GM18861 (cell line): Measurements from ENCODE around the gene GNA15.

Source experiments
- ATAC-seq: cut with Tn5 transposase; IDR thresholded peaks from one replicate; pipeline ENCODE4 v1.9.1; 2021; ENCODE audit not compliant: unreplicated experiment

GNA15 gene

DNA sequence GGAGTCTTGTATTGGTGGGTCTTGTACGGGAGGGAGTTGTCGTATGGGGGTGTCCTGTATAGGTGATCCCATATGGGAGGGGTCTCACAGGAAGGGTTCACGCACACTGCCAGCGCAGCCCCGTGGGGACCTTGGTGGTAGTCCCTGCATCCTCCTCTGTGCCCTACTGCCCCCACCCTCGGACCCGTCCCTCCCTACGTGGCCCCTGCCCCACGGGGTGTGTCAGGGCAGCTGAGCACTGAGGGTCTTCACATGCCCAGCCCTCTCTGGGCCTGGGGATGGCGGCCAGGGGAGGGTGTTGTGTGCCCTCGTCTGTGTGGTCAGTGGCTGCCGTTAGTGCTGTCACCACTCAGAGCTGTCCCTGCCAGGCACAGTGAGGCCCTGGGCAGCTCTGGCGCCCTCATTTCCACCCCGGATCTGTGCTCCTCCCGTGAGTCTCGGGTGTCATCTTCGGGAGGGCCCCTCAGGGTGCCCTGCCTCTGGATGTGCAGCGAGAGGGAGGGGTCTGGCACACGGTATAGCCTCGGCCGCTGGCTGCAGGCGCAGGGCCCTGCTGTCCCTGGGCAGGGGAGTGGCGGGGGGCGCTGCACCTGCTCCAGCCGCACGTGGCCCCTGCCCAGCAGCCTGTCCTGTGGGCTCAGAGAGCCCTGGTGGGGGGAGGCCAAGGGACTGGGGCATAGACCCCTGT lies 16.0 kb upstream of the GNA15 start:
- ATAC-seq: no peak

DNA sequence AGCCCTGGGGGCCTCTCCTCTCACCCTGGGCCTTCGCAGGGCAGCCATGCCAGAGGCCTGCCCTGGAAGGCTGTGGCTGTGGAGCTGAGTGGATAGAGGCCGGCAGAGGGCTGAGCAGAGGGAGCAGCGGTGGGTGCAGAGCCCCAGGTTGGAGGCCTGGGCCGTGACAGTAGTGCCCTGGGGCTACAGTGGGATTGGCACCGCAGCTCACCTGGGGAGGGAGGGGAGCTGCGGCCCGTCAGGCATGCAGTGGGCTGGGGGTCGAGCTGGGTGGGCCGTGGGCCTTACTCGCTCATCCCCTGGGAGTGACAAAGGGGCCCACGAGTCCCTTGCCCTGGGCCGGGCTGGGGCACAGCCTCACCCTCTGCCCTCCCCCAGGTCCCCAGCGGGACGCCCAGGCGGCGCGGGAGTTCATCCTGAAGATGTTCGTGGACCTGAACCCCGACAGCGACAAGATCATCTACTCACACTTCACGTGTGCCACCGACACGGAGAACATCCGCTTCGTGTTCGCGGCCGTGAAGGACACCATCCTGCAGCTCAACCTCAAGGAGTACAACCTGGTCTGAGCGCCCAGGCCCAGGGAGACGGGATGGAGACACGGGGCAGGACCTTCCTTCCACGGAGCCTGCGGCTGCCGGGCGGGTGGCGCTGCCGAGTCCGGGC lies 15.1 kb upstream of the GNA15 start:
- ATAC-seq: no peak

DNA sequence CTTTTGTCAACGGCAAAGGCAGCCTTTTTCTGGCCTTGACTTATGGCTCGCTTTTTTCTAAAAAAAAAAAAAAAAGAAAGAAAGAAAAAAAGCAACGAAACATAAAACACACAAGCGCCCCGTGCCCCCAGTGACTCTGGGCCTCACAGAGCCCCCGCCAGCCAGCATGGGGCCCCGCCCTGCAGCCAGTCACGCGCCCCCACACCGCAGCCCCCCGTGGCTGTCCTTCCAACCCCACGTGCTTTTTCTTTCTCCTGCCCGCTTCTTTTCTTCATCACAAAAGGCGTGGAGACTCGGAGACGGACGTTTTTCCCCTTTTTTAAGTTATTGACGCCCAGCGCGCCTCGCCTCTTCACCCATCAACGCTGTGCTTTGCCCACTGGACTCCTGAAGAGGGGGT lies 14.4 kb upstream of the GNA15 start:
- no peak for ATAC-seq

DNA sequence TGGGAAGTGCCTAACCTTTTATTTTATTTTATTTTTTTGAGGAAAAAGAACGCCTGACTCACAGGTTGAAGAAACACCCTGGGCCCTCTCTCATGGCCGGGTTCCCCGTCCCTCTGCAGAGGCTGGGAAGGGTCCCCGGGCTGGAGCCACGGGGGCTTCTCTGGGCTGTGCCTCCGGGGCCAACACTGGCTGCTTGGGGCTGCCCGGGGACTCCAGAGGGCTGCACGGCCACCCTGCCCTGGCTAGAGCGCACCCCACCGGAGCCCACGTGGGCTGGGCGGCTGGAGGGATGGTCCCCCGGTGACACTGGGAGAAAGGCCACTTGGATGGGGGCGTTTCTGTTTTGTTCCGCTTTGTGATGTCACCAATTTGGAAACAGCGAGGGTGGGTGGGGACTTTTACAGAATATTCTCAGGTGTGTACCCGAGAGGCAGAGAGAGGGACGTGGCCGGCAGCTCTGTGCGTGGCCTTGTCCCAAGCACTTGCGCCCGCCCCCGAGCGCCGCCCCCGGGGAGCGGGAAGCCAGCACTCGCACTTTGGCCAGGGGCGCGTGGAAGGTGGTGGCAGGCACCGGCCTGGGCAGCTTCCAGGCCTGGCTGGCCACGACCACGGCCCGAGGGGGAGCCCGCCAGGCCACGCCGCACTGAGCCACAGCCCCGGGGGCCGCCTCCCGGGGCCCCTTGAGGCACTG lies 13.9 kb upstream of the GNA15 start:
- no peak for ATAC-seq

DNA sequence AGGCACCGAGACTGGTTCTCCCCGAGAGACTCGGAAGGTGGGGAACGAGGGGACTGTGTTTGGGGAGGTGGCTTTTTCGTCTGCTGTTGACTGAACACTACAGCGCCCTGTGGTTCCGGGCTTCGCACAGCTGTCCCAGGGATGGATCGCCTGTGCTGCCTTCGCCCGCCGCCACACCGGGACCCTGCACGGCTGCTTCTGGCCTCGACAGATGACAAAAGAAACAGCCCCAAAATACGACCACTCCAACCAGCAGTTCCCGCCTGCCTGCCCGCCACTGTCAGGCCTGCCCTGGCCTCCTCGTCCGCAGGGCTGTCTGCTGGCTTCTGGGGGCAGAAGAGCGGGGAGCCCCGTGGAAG lies 13.3 kb upstream of the GNA15 start:
- ATAC-seq: no peak

DNA sequence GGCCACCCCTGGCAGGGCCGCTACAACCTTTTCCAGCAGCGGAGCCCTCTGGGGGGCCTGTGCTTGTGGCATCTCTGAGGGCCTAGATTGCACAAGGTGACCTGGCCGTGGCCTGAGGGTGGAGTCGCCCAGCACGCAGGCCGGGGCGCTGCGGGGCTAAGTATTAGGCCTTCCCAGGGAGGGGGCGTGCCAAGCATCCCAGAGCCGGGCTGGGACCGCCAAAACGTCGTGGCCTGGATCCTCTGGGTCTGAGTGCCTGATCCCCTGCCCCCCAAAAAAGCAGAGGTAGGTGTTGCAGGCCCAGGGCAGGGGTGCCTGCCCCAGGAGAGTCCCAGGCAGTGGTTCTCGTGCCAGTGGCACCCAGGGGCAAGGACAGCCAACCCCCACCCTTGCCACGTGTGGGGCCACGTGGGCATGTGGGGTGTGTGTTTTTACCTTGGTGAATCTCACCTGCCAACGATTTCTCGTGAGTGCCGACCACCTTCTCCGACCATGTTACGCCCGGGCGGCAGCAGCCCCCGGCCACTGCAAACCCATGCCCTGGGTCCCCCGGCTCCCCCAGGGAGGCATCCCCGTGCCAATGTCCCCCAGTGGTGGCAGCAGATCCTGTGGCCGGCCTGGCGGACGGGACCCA lies 12.6 kb upstream of the GNA15 start:
- ATAC-seq: no peak

DNA sequence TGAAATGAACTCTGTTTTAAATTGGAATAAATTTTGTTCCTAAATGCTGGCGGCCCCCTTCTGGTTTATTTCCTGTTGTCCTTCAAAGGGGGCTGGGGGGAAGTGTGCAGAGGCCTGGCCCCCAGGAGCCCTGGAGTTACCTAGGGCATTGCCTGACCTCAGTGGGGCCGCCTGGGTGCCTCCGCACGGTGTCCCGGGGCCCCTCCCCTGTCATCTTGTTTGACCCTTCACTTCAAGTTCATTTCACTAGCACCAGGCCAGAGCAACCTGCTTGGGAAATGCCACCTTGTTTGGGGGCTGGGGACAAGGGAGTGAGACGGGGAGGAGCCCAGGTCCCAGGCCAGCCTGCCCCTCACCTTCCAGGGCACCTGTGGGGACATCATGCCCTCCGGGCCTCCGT lies 11.9 kb upstream of the GNA15 start:
- ATAC-seq: no peak

DNA sequence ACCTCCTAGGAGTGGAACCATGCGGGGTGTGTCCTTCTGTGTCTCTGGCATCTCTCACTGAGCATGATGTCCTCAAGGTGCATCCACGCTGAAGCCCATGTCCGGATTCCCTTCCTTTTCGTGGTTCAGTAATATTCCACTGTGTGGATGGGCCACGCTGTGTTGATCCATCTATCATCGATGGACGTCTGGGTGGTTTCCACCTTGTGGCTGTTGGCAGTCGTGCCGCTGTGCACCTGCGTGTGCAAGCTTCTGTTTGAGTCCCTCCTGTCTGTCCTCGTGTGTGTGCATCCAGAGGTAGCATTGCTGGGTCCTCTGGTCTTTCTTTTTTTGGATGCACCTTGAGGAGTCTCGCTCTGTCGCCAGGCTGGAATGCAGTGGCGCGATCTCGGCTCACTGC lies 11.2 kb upstream of the GNA15 start:
- ATAC-seq: no peak

DNA sequence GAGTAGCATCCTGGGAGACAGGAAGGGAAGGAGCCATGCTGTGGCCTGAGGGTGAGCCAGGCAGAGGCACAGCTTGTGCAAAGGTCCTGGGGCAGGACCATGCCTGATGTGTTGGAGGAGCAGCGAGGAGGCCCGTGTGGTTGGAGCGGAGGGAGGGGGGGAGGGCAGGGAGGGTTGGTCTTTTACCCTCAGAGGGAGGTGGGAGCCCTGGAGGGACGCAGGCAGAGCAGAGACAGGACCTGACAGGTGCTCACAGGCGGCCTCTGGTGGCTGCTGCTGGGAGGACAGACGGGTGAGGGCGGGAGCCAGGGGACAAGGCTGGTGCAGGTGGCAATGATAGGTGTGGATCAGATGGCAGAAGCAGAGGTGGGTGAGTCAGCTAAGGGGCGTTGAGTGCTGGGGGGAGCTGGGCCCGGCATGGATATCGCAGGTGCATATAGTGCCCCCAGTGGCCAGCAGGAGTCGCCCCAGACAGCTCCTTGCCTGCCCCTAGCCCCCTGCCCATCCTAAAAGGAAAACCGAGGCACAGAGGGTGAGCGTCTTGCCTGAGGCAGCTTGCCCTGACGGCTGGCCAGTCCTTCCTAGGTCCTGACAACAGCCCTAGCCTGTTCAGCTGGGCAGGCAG lies 9.8 kb upstream of the GNA15 start:
- ATAC-seq: no peak

DNA sequence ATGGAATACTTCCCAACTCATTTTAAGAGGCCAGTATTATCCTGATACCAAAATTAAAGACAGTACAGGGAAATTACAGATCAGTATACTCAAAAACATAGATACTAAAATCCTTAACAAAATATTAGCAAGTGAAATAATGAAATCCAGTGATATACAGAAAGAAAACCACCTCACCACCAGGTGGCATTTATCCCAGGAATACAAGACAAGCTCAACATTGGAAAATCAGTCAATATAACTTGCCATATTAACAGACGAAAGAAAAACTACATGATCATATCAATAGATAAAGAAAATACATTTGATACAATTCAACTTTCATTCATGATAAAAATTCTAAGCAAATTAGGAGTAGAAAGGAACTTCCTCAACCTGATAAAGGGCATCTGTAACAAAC lies 6.7 kb upstream of the GNA15 start:
- ATAC-seq: no peak

DNA sequence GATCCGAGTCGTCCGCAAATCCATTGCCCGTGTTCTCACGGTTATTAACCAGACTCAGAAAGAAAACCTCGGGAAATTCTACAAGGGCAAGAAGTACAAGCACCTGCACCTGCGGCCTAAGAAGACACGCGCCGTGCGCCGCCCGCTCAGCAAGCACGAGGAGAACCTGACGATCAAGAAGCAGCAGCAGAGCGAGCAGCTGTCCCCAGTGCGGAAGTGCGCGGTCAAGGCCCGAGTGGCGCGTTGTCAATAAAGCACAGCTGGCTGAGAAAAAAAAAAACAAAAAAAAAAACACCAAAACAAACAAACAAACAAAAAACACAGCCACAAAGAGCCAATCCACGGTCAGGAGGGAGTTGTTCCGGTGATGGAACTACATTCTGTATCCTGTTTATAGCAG lies 4.7 kb upstream of the GNA15 start:
- no peak for ATAC-seq

DNA sequence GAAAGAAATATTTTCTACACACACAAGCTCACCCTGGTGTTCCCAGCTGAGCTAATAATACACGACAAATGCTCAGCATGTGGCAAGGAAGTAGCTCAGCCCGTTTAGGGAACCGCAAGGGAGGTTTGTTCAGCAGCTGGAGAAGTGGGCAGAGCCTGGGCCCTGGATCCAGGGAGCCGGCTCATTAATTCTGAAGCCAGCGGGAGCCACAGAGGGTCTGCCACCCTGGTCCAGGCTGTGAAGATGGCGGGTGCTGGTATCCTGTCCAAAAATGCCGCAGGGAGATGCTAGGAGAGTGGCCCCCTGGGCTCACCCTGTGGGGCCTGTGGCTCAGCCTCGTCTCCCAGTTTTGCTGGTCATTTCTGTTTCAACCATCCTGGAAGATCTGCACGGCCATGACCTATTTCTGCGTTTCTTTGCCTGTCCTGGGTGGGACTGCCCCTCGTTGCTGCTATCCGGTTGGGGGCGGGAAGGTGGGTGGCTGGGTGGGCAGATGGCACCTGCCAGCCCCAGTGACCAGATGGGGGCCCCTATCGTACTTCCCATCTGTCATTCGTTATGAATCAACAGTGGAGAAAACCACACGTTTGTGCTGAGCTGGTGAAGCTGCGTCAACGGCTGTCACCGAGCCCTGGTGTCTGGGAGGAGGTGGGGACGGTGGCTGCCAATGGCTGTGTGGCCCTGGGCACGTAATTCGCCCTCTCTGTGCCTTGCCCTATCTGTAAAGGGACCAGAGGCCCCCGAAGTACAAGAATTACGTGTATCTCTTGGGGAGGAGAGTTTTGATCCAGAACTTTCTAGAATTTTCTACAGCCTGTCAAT lies 2.7 kb upstream of the GNA15 start:
- peak; percentile 65 for ATAC-seq

DNA sequence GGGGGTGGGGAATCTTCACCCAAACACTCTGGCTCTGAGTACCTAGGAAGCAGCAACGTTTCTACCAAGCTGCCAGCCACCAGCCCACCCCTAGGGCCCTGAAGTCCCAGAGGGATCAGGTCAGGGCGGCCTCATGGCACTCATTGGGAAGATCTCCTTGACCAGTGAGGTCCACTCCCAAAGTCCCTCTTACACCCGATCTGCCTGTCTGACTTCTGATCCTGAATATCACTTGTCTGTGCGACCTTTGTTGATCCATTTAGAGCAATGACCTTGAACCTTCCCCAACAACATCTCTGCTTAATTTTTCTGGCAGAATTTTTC lies 2.1 kb upstream of the GNA15 start:
- ATAC-seq: no peak

DNA sequence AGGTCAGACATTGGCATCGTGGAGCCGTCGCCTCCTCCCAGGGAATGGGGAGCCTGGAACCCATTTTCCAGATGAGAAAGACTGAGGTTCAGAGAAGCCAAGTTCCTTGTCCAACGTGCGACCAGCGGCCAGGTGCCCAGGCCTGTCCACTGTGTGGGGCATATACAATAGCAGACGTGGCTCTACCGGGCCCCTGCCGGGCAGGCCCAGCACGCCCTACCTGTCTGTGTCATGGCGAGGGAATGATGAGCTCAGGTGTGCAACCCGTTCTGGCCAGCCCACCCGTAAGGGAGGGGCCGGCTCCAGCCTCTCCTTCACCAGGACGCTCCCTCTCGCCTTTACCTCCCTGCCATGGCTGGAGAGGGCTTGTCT lies 837 bp downstream of the GNA15 start:
- no peak for ATAC-seq

DNA sequence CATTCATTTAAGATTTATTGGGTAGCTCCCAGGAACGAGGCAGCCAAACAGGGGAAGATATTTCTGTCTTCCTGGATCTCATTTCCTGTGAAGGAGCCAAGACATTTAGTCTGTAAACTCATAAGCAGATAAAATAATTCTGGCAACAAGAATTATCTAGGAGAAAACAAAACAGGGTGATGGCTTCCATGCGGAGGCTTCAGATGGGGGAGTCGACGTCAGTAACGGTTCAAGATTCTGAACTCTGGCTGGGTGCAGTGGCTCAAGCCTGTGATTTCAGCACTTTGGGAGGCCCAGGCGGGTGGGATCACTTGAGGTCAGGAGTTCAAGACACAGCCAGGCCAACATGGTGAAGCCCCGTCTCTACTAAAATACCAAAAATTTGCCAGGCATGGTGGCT lies 1.3 kb downstream of the GNA15 start:
- no peak for ATAC-seq

DNA sequence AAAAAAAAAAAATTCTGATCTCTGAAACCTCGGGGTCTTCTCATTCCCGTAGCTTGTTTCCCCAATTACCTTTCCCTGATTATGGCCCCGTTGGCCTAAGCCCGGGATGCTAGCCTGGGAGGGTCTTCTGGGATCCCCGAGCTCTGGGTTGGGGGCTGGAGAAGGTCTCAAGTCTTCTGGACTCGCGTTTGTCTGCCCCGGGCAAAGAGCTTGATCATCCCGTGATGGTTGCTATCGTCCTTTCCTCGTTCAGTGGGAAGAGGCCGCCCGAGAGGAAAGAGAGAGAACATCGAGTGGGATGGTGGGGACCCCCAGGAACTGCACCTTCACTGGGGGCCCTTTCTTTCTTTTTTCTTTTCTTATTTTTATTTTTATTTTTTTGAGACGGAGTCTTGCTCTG lies 2.4 kb downstream of the GNA15 start:
- no peak for ATAC-seq

DNA sequence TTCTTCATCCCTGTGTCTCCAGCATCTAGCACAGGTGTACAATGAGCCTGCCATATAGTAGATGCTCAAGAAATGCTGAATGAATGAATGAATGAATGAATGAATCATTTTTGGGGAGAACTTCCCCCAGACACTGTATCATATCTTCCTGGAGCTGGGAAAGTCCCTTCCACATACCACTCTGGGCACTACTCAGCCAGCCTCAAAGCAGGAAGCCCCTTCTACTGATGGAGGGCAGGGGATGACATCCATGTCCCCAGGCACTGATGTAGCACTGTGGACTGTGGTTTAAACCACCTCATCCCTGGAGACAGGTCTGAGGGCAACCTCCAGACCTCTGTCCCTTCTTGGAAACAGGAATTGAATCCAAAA lies 4.8 kb downstream of the GNA15 start:
- no peak for ATAC-seq

DNA sequence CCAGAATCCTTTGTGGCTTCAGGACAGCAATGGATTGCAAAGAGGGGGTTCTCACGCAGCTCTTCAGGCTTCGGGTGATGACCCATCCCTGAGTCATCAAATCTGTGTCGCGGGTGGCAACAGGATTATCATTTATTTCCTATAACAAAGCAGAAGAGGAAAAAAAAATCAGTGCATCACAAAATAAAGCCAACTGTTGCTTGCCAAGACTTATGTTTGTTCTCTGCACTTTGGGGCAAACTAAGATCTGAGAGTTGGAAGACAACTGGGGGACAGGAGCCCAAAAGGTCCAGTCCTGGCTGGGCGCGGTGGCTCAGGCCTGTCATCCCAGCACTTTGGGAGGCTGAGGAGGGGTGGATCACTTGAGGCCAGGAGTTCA lies 6.4 kb downstream of the GNA15 start:
- ATAC-seq: no peak

DNA sequence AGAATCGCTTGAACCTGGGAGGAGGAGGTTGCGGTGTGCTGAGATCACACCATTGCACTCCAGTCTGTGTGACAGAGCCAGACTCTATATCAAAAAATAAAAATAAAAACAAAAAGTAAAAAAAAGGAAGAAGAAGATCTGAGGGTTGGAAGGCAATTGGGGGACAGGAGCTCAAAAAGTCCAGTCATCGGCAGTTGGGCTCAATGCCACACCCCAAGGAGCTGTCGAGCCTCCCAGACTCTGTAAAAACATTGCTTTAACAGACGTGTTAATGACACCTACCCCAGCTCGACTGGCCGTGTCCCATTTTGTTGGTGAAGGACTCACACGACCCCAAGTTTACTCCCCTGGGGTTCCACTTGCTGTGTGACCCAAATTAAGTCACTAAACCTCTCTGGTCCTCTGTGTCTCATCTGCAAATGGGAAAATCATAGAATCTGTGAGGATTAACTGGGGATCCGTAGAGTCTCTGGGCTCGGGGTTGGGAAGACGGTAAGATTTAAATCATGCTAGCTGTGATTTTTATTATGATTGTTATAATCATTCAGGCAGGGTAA lies 7.0 kb downstream of the GNA15 start:
- ATAC-seq: no peak

DNA sequence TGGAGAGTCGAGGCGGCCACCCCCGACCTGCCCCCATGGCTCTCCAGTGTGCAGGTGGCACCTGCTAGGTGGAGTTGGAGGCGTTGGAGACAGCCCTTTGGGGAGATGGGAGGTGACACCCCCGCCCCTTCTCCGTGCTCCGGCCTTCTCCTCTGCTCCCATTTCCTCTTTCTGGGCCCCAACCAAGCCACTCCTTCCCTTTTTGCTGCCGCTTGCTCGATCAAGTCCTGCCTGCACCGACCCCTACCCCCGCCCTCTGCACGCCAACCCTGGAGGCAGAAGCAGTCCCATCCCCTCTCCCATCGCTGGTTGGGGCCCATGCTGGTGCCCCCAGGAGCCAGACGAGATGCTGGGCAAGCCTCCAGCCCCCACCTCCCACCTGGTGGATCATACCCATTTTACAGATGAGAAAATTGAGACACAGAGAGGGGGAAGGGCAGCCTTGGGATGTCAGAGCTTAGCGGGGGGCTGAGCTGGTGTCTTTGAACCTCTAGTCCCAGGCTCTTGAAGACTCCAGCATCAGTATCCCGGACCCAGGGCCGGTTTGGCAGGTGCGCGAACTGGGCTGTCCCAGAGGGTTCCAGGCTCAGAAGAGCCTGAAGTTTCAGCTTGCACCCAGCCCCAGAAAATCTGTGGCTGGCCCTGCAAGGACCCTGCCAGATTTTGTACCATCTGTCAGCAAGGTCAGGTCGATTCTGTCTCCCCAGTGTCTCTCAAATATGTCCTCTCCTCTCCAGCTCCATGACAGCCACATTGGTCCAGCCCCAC lies 10.3 kb downstream of the GNA15 start:
- ATAC-seq: no peak
